GM12892 (cell line): ENCODE data around the gene AFAP1L1.

Source experiments
- POLR2A ChIP-seq: IDR thresholded peaks from 2 replicates; pipeline ENCODE4 v1.6.1; 2011; ENCODE audit warnings: low read depth, low read length, control low read depth
- POLR2AphosphoS5 ChIP-seq: IDR thresholded peaks from 2 replicates; pipeline ENCODE4 v1.6.1; 2011; ENCODE audit warnings: low read depth, low read length, control low read depth

DNA sequence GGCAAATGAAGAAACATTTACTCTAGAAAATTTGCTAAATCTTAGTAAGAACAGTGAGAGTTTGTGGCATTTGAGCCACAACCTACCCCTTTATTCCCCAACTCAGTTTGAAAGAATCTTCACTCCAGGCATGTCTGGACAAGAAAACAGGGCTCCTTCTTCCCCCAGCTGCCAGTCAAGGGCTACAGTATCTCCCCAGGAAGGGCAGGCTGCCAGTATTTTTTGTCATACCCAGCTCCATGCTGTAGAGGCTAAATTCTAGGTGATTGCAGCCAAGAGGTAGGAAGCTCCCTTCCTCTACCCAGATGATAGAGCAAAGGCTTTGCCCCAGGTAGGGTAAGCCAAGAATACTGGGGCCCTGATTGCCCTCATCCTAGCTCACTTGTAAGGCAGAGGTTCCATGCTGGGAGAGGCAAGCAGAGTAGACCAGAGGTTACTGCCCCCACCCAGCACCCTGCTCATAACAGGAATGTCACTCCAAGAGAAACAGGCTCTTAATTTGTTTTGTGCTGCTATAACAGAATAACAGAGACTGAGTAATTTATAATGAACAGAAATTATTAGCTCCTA lies 53.6 kb downstream of the AFAP1L1 start:
- TF ChIP-seq POLR2AphosphoS5 (no peak), POLR2A (no peak)
